H1 (cell line): ENCODE data around the gene LLPH.

ENCODE experiments used
- CTCF ChIP-seq, 3 experiments: IDR thresholded peaks; 1 replicate in 2 of 3; 2 replicates in 1 of 3; pipeline versions ENCODE4 v1.5.1 to v1.6.1; 2011; ENCODE audit warnings: low read length in 3 of 3, mild to moderate bottlenecking in 3 of 3, inconsistent platforms in 2 of 3, low read depth in 1 of 3, moderate library complexity in 1 of 3; ENCODE audit not compliant: insufficient read depth in 1 of 3; ENCODE audit errors: control extremely low read depth in 1 of 3
- EP300 ChIP-seq, 2 experiments: IDR thresholded peaks; 1 replicate in 1 of 2; 2 replicates in 1 of 2; pipeline ENCODE4 v1.6.1; 2011 to 2012; ENCODE audit warnings: low read depth in 2 of 2, low read length in 2 of 2, mild to moderate bottlenecking in 2 of 2, borderline replicate concordance in 1 of 2, inconsistent platforms in 1 of 2, moderate library complexity in 1 of 2
- EZH2 ChIP-seq: fragments of 200-600 bp; sonication (generic); IDR thresholded peaks from 2 replicates; pipeline ENCODE4 v1.7.1; 2012; ENCODE audit warnings: low read depth, mild to moderate bottlenecking, moderate library complexity, low read length, inconsistent platforms; ENCODE audit not compliant: severe bottlenecking
- POLR2A ChIP-seq, 2 experiments: IDR thresholded peaks; 1 replicate in 1 of 2; 2 replicates in 1 of 2; pipeline ENCODE4 v1.6.1; 2011; ENCODE audit warnings: low read depth in 2 of 2, low read length in 2 of 2, mild to moderate bottlenecking in 2 of 2; ENCODE audit errors: control extremely low read depth in 1 of 2
- POLR2AphosphoS5 ChIP-seq: IDR thresholded peaks from 2 replicates; pipeline ENCODE4 v1.6.1; 2011; ENCODE audit warnings: low read depth, low read length
- POU5F1 ChIP-seq: IDR thresholded peaks from 2 replicates; pipeline ENCODE4 v1.6.1; 2011; ENCODE audit warnings: low read depth, mild to moderate bottlenecking, low read length, moderate library complexity
- RFX5 ChIP-seq: IDR thresholded peaks from 2 replicates; pipeline ENCODE4 v1.6.1; 2011; ENCODE audit warnings: low read depth, low read length, improper control_type of control experiment, borderline replicate concordance
- SIN3A ChIP-seq, 2 experiments: IDR thresholded peaks in 1 of 2; conservative IDR thresholded peaks in 1 of 2; 2 replicates each; pipeline ENCODE4 v1.6.1; 2011 to 2012; ENCODE audit warnings: low read length in 2 of 2, improper control_type of control experiment in 1 of 2, low read depth in 1 of 2, mild to moderate bottlenecking in 1 of 2
- TEAD4 ChIP-seq: IDR thresholded peaks from 2 replicates; pipeline ENCODE4 v1.6.1; 2012; ENCODE audit warnings: low read depth, low read length, inconsistent platforms, mixed read lengths

GRCh38 chr12:66103016-66103913, 27.3 kb downstream of the LLPH start:
- no peak for TF ChIP-seq POU5F1
- peak; percentile 58; the same call in 1 of the 2 replicates for TF ChIP-seq TEAD4
- no peak for TF ChIP-seq EP300 (IDR thresholded peaks at IDR 0.05; ENCODE audit: borderline replicate concordance in 1 of 2, low read depth in 2 of 2, low read length in 2 of 2)
- TF ChIP-seq RFX5 = no peak
- peak; percentile 51 to 72 (median 55) for TF ChIP-seq CTCF (IDR thresholded peaks at IDR 0.05; ENCODE audit: control extremely low read depth in 1 of 3, insufficient read depth in 1 of 3, low read depth in 1 of 3, low read length in 3 of 3)
- no peak for TF ChIP-seq EZH2
- no peak for TF ChIP-seq POLR2A (IDR thresholded peaks at IDR 0.05; ENCODE audit: control extremely low read depth in 1 of 2, low read depth in 2 of 2, low read length in 2 of 2)
- no peak for TF ChIP-seq POLR2AphosphoS5
- TF ChIP-seq SIN3A (conservative IDR thresholded peaks at IDR 0.05 in 1 of 2, IDR thresholded peaks at IDR 0.05 in 1 of 2; ENCODE audit: low read depth in 1 of 2, low read length in 2 of 2) = no peak
